Astrocyte (in vitro differentiated cells and primary cell): ENCODE data around the gene HLA-DPB1. TPM values are rescaled to one million over a fixed set of nuclear protein-coding genes. Genes with fewer than 3 reads are reported as not detected.
A peak's percentile ranks its signal among the peaks of the same experiment; 100 is the strongest.

ENCODE experiments used
- DNase-seq: peaks from one replicate; pipeline ENCODE4 v3.0.0-alpha.2; 2010; ENCODE audit warnings: low read depth
- FAIRE-seq: peaks from 2 replicates; lab custom pipeline; 2011; peaks lifted over from hg19 to GRCh38; lab: Jason Lieb, UNC
- H2AFZ ChIP-seq: 2 replicates; pipeline ENCODE4 v1.6.0; 2012; ENCODE audit warnings: low read depth, low read length, inconsistent platforms
- H3K27ac ChIP-seq: 2 replicates; pipeline ENCODE4 v1.5.1; 2011; ENCODE audit warnings: low read depth, low read length, inconsistent platforms
- H3K27me3 ChIP-seq: 2 replicates; pipeline ENCODE4 v1.6.0; 2011; ENCODE audit warnings: low read length, inconsistent platforms; ENCODE audit not compliant: insufficient read depth
- H3K36me3 ChIP-seq: 2 replicates; pipeline ENCODE4 v1.5.1; 2011; ENCODE audit warnings: low read length, inconsistent platforms; ENCODE audit not compliant: insufficient read depth
- H3K4me1 ChIP-seq: 2 replicates; pipeline ENCODE4 v1.5.1; 2011; ENCODE audit warnings: low read length, inconsistent platforms; ENCODE audit not compliant: insufficient read depth
- H3K4me2 ChIP-seq: 2 replicates; pipeline ENCODE4 v1.6.0; 2012; ENCODE audit warnings: low read length, inconsistent platforms
- H3K4me3 ChIP-seq: 2 replicates; pipeline ENCODE4 v1.5.1; 2011; ENCODE audit warnings: low read depth, mild to moderate bottlenecking, low read length, inconsistent platforms; ENCODE audit not compliant: insufficient read depth
- H3K79me2 ChIP-seq: 2 replicates; pipeline ENCODE4 v1.6.0; 2012; ENCODE audit warnings: mild to moderate bottlenecking, low read length, inconsistent platforms; ENCODE audit not compliant: insufficient read depth
- H3K9ac ChIP-seq: 2 replicates; pipeline ENCODE4 v1.6.0; 2012; ENCODE audit warnings: mild to moderate bottlenecking, low read length, inconsistent platforms
- H3K9me3 ChIP-seq: 2 replicates; pipeline ENCODE4 v1.5.1; 2012; ENCODE audit warnings: low read depth, mild to moderate bottlenecking, low read length, inconsistent platforms; ENCODE audit not compliant: insufficient read depth
- H4K20me1 ChIP-seq: 2 replicates; pipeline ENCODE4 v1.6.0; 2012; ENCODE audit warnings: low read length, inconsistent platforms; ENCODE audit not compliant: insufficient read depth
- H3K27ac Mint-ChIP-seq: one replicate; pipeline ENCODE4 v1.8.0; 2021; ENCODE audit warnings: mild to moderate bottlenecking, mixed read lengths; ENCODE audit not compliant: unreplicated experiment
- H3K27me3 Mint-ChIP-seq: one replicate; pipeline ENCODE4 v1.8.0; 2021; ENCODE audit warnings: low read depth, mixed read lengths; ENCODE audit not compliant: unreplicated experiment
- H3K36me3 Mint-ChIP-seq: one replicate; pipeline ENCODE4 v1.8.0; 2021; ENCODE audit warnings: low read depth, mixed read lengths; ENCODE audit not compliant: unreplicated experiment
- H3K4me1 Mint-ChIP-seq: one replicate; pipeline ENCODE4 v1.8.0; 2021; ENCODE audit warnings: low read depth, mixed read lengths; ENCODE audit not compliant: unreplicated experiment
- H3K4me3 Mint-ChIP-seq: one replicate; pipeline ENCODE4 v1.8.0; 2021; ENCODE audit warnings: mild to moderate bottlenecking, moderate library complexity, mixed read lengths; ENCODE audit not compliant: unreplicated experiment
- H3K9me3 Mint-ChIP-seq: one replicate; pipeline ENCODE4 v1.8.0; 2021; ENCODE audit warnings: mild to moderate bottlenecking, mixed read lengths; ENCODE audit not compliant: unreplicated experiment
- CTCF ChIP-seq: IDR thresholded peaks from 2 replicates; pipeline ENCODE4 v1.5.1; 2011; ENCODE audit warnings: low read depth, mild to moderate bottlenecking, inconsistent platforms, low read length, moderate library complexity; ENCODE audit not compliant: insufficient read depth
- EZH2 ChIP-seq: IDR thresholded peaks from 2 replicates; pipeline ENCODE4 v1.6.1; 2012; ENCODE audit warnings: mild to moderate bottlenecking, low read length, inconsistent platforms; ENCODE audit not compliant: insufficient read depth
- total RNA-seq: library from RNA; stranded (reverse); gene quantifications from 2 replicates; pipeline ENCODE4 v1.2.1, GENCODE V29; 2021

The HLA-DPB1 gene
- total RNA-seq, 1 donor from 2014 or later: 3.4 TPM

DNA sequence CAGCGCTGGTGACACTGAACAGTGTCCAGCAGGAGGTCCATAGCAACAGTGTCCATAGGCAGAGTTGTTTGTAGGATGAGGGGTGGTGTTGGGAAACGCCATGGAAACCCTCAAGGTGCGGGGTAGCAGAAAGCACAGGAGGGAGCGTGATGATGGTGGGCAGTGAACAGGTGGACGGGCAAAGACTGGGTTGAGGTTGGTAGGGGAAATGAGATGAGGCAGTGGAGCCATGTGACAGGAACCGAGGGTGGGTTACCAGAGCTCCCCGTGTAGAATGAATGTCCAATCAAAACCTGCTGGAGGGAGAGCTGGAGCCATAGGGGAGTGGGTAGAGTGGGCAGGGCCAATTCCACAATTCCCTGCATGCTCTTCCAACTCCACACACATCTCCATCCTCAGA is 38.0 kb downstream of the HLA-DPB1 start:
- TF ChIP-seq EZH2 (no peak), CTCF (no peak)
- no peaks in the 10 kb centered on the region for H3K9me3 ChIP-seq
- H3K4me3 ChIP-seq: no peak overlapping the region
- no peak overlapping the region for H3K4me2 ChIP-seq
- Mint-ChIP-seq H3K27ac (no peak overlapping the region), H3K4me3 (no peak overlapping the region), H3K27me3 (peaks cover 68% of the 10 kb centered on the region), H3K9me3 (no peaks in the 10 kb centered on the region), H3K4me1 (peaks cover 12% of the 10 kb centered on the region), H3K36me3 (no peaks in the 10 kb centered on the region)
- no peak overlapping the region for H3K27ac ChIP-seq
- H2AFZ ChIP-seq: no peak overlapping the region
- no peaks in the 10 kb centered on the region for H4K20me1 ChIP-seq
- no peak overlapping the region for H3K9ac ChIP-seq
- H3K79me2 ChIP-seq: no peaks in the 10 kb centered on the region
- FAIRE-seq: no peak
- DNase-seq: no peak
- no peaks in the 10 kb centered on the region for H3K4me1 ChIP-seq
- no peaks in the 10 kb centered on the region for H3K36me3 ChIP-seq
- peaks cover 51% of the 10 kb centered on the region for H3K27me3 ChIP-seq

DNA sequence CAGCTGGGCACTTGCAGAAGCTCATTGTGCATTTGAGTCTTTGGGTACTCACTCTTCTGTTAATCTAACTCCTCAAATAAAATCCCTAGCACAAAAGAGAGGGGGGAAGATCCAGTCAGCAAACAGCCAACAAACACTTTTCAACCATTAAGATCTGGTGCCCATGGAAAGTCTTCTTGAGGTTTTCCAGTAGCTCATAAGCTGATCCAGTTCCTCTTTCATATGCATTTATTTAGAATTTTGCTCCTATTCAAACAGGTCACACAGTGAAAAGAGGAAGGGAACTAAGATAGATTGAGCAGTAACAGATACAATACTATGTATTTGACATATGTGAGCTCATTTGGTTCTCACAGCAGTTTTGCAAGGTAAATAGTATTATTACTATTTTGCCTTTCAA is 38.6 kb downstream of the HLA-DPB1 start:
- H3K36me3 Mint-ChIP-seq: no peaks in the 10 kb centered on the region
- Histone ChIP-seq H4K20me1 (no peaks in the 10 kb centered on the region), H3K36me3 (no peaks in the 10 kb centered on the region), H2AFZ (no peak overlapping the region), H3K9me3 (no peaks in the 10 kb centered on the region), H3K79me2 (no peaks in the 10 kb centered on the region), H3K9ac (no peak overlapping the region), H3K4me2 (no peak overlapping the region), H3K27me3 (peaks cover 47% of the 10 kb centered on the region), H3K4me1 (no peaks in the 10 kb centered on the region), H3K4me3 (no peak overlapping the region), H3K27ac (no peak overlapping the region)
- H3K4me3 Mint-ChIP-seq: no peak overlapping the region
- peaks cover 66% of the 10 kb centered on the region for H3K27me3 Mint-ChIP-seq
- H3K9me3 Mint-ChIP-seq: no peaks in the 10 kb centered on the region
- H3K27ac Mint-ChIP-seq: no peak overlapping the region
- FAIRE-seq (no peak), DNase-seq (no peak)
- H3K4me1 Mint-ChIP-seq: peaks cover 12% of the 10 kb centered on the region
- TF ChIP-seq EZH2: no peak
- TF ChIP-seq CTCF: no peak

- H3K27ac Mint-ChIP-seq: no peak overlapping the region
- Histone ChIP-seq H3K4me3 (no peak overlapping the region), H3K4me1 (no peaks in the 10 kb centered on the region), H3K79me2 (no peaks in the 10 kb centered on the region), H2AFZ (peak overlapping the region; percentile 23), H3K9me3 (no peaks in the 10 kb centered on the region), H3K27me3 (peaks cover 46% of the 10 kb centered on the region), H3K27ac (no peak overlapping the region), H3K36me3 (no peaks in the 10 kb centered on the region), H3K4me2 (no peak overlapping the region), H3K9ac (no peak overlapping the region), H4K20me1 (no peaks in the 10 kb centered on the region)
- no peak for DNase-seq
- H3K27me3 Mint-ChIP-seq: peaks cover 69% of the 10 kb centered on the region
- peaks cover 12% of the 10 kb centered on the region for H3K4me1 Mint-ChIP-seq
- H3K36me3 Mint-ChIP-seq: no peaks in the 10 kb centered on the region
- peak overlapping the region; percentile 78 for H3K4me3 Mint-ChIP-seq
- no peaks in the 10 kb centered on the region for H3K9me3 Mint-ChIP-seq
- no peak for FAIRE-seq
- TF ChIP-seq CTCF (no peak), EZH2 (no peak)
Measured at GRCh38 chr6:33116417-33116816, 40.6 kb downstream of the HLA-DPB1 start.
